Ureter (tissue), 1 donor: Measurements from ENCODE around the gene GPATCH2L. TPM values are rescaled to one million over a fixed set of nuclear protein-coding genes. Genes with fewer than 3 reads are reported as not detected.

Experiments
- DNase-seq: peaks from one replicate; pipeline ENCODE4 v3.0.0-alpha.2; 2020; ENCODE audit warnings: low spot score
- total RNA-seq: library from RNA; stranded (reverse); gene quantifications from one replicate; pipeline ENCODE4 v1.2.4, GENCODE V29; 2023
- donor health status: DM: yes; HTN: yes; CAD: no.

GPATCH2L gene
- total RNA-seq, 1 donor from 2014 or later: 62.4 TPM

- no peak for DNase-seq
These were observed 49.4 kb downstream of the GPATCH2L start for GRCh38 chr14:76201162-76201561.

GRCh38 chr14:76203086-76204001, 51.6 kb downstream of the GPATCH2L start:
- DNase-seq: no peak

- DNase-seq: no peak
These were observed 52.9 kb downstream of the GPATCH2L start for GRCh38 chr14:76204461-76205230.

- no peak for DNase-seq
These were observed 54.0 kb downstream of the GPATCH2L start for GRCh38 chr14:76205708-76206107.

- no peak for DNase-seq
These were observed 56.6 kb downstream of the GPATCH2L start for GRCh38 chr14:76208340-76208739.

- DNase-seq: no peak
These were observed 60.5 kb downstream of the GPATCH2L start for GRCh38 chr14:76212242-76212641.

- DNase-seq: no peak
These were observed 65.5 kb downstream of the GPATCH2L start for GRCh38 chr14:76217179-76217578.

GRCh38 chr14:76218662-76219061, 66.9 kb downstream of the GPATCH2L start:
- DNase-seq: no peak

- no peak for DNase-seq
These were observed 68.2 kb downstream of the GPATCH2L start for GRCh38 chr14:76219873-76220272.

GRCh38 chr14:76227450-76228050, 75.8 kb downstream of the GPATCH2L start:
- DNase-seq: no peak

GRCh38 chr14:76228138-76228537, 76.4 kb downstream of the GPATCH2L start:
- no peak for DNase-seq

GRCh38 chr14:76232800-76233199, 81.1 kb downstream of the GPATCH2L start:
- no peak for DNase-seq

GRCh38 chr14:76235628-76236027, 83.9 kb downstream of the GPATCH2L start:
- no peak for DNase-seq

- DNase-seq: no peak
These were observed 84.7 kb downstream of the GPATCH2L start for GRCh38 chr14:76236172-76237130.

- DNase-seq: no peak
These were observed 85.7 kb downstream of the GPATCH2L start for GRCh38 chr14:76237349-76237990.

- DNase-seq: no peak
These were observed 93.4 kb downstream of the GPATCH2L start for GRCh38 chr14:76245097-76245496.

- no peak for DNase-seq
These were observed 98.6 kb downstream of the GPATCH2L start for GRCh38 chr14:76250302-76250701.

GRCh38 chr14:76252471-76252870, 100.7 kb downstream of the GPATCH2L start:
- DNase-seq: no peak

GRCh38 chr14:76253111-76253510, 101.4 kb downstream of the GPATCH2L start:
- DNase-seq: no peak

GRCh38 chr14:76256545-76256944, 104.8 kb downstream of the GPATCH2L start:
- no peak for DNase-seq
